Muscle of leg (tissue), 11 donors: ENCODE measurements around the gene SLC25A13. TPM values are rescaled to one million over a fixed set of nuclear protein-coding genes. Genes with fewer than 3 reads are reported as not detected.

ENCODE experiments used
- DNase-seq: peaks from one replicate; pipeline ENCODE4 v3.0.0; 2013
- H3K27ac ChIP-seq: one replicate; pipeline ENCODE4 v1.5.1; 2013; ENCODE audit warnings: mild to moderate bottlenecking, low read length, control low read depth
- H3K27me3 ChIP-seq: one replicate; pipeline ENCODE4 v1.6.1; 2013; ENCODE audit warnings: low read length; ENCODE audit not compliant: control insufficient read depth, insufficient read depth
- H3K36me3 ChIP-seq: one replicate; pipeline ENCODE4 v1.6.1; 2013; ENCODE audit warnings: low read length; ENCODE audit not compliant: control insufficient read depth, insufficient read depth
- H3K4me1 ChIP-seq: one replicate; pipeline ENCODE4 v1.6.1; 2013; ENCODE audit warnings: low read length; ENCODE audit not compliant: control insufficient read depth, insufficient read depth
- H3K4me3 ChIP-seq: one replicate; pipeline ENCODE4 v1.5.1; 2013; ENCODE audit warnings: low read length, control low read depth
- H3K9me3 ChIP-seq: replicated peaks from 2 replicates; pipeline ENCODE4 v1.6.1; 2013; ENCODE audit warnings: low read depth, low read length; ENCODE audit not compliant: control insufficient read depth
- WGBS: methylation state at CpG from one replicate; pipeline ENCODE4 v1.1.5; 2013; ENCODE audit warnings: missing lambda C conversion rate; ENCODE audit not compliant: insufficient coverage; 5-methylcytosine and 5-hydroxymethylcytosine counted together
- polyA plus RNA-seq, 8 donors: library from polyadenylated mRNA; unstranded; fragments of 120-200 nt; gene quantifications; one replicate each; pipeline versions ENCODE4 v1.2.1 to v1.2.3, GENCODE V29; 2013; ENCODE audit warnings: inconsistent platforms in 1 of 8, low replicate concordance in 1 of 8; ENCODE audit not compliant: insufficient read length in 8 of 8, insufficient read depth in 1 of 8
- total RNA-seq: library from RNA; stranded (reverse); fragments of 120-200 nt; gene quantifications from one replicate; pipeline ENCODE4 v1.2.4, GENCODE V29; 2013

SLC25A13 gene
- total and polyA plus RNA-seq, 9 donors: 9.4 to 13.8 (median 12.2) TPM

- Histone ChIP-seq H3K9me3 (no peaks in the 10 kb centered on the region), H3K27ac (no peak overlapping the region), H3K4me1 (no peaks in the 10 kb centered on the region), H3K36me3 (no peaks in the 10 kb centered on the region), H3K27me3 (no peaks in the 10 kb centered on the region), H3K4me3 (no peak overlapping the region)
- DNase-seq: no peak
- no CpG with 5 or more reads among the region's 1 CpG for WGBS
Measured at GRCh38 chr7:96282835-96283234, 39.1 kb downstream of the SLC25A13 start.

- 81% methylated on average over 3 of the region's 4 CpGs for WGBS
Measured at GRCh38 chr7:96277921-96278320, 44.0 kb downstream of the SLC25A13 start.

GRCh38 chr7:96276019-96276418 is 45.9 kb downstream of the SLC25A13 start:
- H3K9me3 ChIP-seq: no peaks in the 10 kb centered on the region
- DNase-seq: no peak
- no peaks in the 10 kb centered on the region for H3K27me3 ChIP-seq
- no peak overlapping the region for H3K27ac ChIP-seq
- H3K4me3 ChIP-seq: no peak overlapping the region
- no peaks in the 10 kb centered on the region for H3K4me1 ChIP-seq
- no CpG with 5 or more reads among the region's 2 CpGs for WGBS
- H3K36me3 ChIP-seq: no peaks in the 10 kb centered on the region

More at GRCh38 chr7:96277921-96278320, 44.0 kb downstream of the SLC25A13 start:
- no peak for DNase-seq
- H3K4me1 ChIP-seq: no peaks in the 10 kb centered on the region
- H3K27ac ChIP-seq: no peak overlapping the region
- no peaks in the 10 kb centered on the region for H3K9me3 ChIP-seq
- no peaks in the 10 kb centered on the region for H3K27me3 ChIP-seq
- no peaks in the 10 kb centered on the region for H3K36me3 ChIP-seq
- no peak overlapping the region for H3K4me3 ChIP-seq

- Histone ChIP-seq H3K4me1 (no peaks in the 10 kb centered on the region), H3K27me3 (no peaks in the 10 kb centered on the region), H3K36me3 (no peaks in the 10 kb centered on the region), H3K27ac (no peak overlapping the region), H3K9me3 (no peaks in the 10 kb centered on the region), H3K4me3 (no peak overlapping the region)
- peak; percentile 27 for DNase-seq
- no CpG with 5 or more reads among the region's 1 CpG for WGBS
Measured at GRCh38 chr7:96273716-96274115, 48.2 kb downstream of the SLC25A13 start.

GRCh38 chr7:96269246-96269994 is 52.5 kb downstream of the SLC25A13 start:
- WGBS: 96% methylated on average over 4 of the region's 5 CpGs
- no peak for DNase-seq
- Histone ChIP-seq H3K27me3 (no peaks in the 10 kb centered on the region), H3K27ac (no peak overlapping the region), H3K36me3 (no peaks in the 10 kb centered on the region), H3K4me3 (no peak overlapping the region), H3K4me1 (no peaks in the 10 kb centered on the region), H3K9me3 (no peaks in the 10 kb centered on the region)

GRCh38 chr7:96266580-96266979 is 55.3 kb downstream of the SLC25A13 start:
- WGBS: no CpG with 5 or more reads among the region's 1 CpG
- DNase-seq: no peak
- Histone ChIP-seq H3K4me1 (no peaks in the 10 kb centered on the region), H3K36me3 (no peaks in the 10 kb centered on the region), H3K27ac (no peak overlapping the region), H3K27me3 (no peaks in the 10 kb centered on the region), H3K4me3 (no peak overlapping the region), H3K9me3 (no peaks in the 10 kb centered on the region)

- no CpG with 5 or more reads among the region's 1 CpG for WGBS
- H3K4me1 ChIP-seq: no peaks in the 10 kb centered on the region
- DNase-seq: no peak
- H3K4me3 ChIP-seq: no peak overlapping the region
- no peak overlapping the region for H3K27ac ChIP-seq
- H3K36me3 ChIP-seq: no peaks in the 10 kb centered on the region
- no peaks in the 10 kb centered on the region for H3K9me3 ChIP-seq
- H3K27me3 ChIP-seq: no peaks in the 10 kb centered on the region
Measured at GRCh38 chr7:96266015-96266414, 55.9 kb downstream of the SLC25A13 start.

GRCh38 chr7:96253964-96254363 is 67.9 kb downstream of the SLC25A13 start:
- WGBS: no CpG with 5 or more reads among the region's 3 CpGs
- no peak overlapping the region for H3K4me3 ChIP-seq
- H3K4me1 ChIP-seq: no peaks in the 10 kb centered on the region
- no peaks in the 10 kb centered on the region for H3K27me3 ChIP-seq
- no peak for DNase-seq
- no peak overlapping the region for H3K27ac ChIP-seq
- no peaks in the 10 kb centered on the region for H3K36me3 ChIP-seq
- peaks cover 3% of the 10 kb centered on the region for H3K9me3 ChIP-seq

- Histone ChIP-seq H3K36me3 (no peaks in the 10 kb centered on the region), H3K4me1 (no peaks in the 10 kb centered on the region), H3K9me3 (peaks cover 3% of the 10 kb centered on the region), H3K4me3 (no peak overlapping the region), H3K27me3 (no peaks in the 10 kb centered on the region), H3K27ac (no peak overlapping the region)
- WGBS: 79% methylated on average over 2 of the region's 2 CpGs
- no peak for DNase-seq
Measured at GRCh38 chr7:96253441-96253840, 68.5 kb downstream of the SLC25A13 start.

GRCh38 chr7:96250776-96251361 is 71.0 kb downstream of the SLC25A13 start:
- peaks cover 3% of the 10 kb centered on the region for H3K9me3 ChIP-seq
- 83% methylated on average over 1 of the region's 7 CpGs for WGBS
- H3K36me3 ChIP-seq: no peaks in the 10 kb centered on the region
- no peaks in the 10 kb centered on the region for H3K4me1 ChIP-seq
- DNase-seq: no peak
- H3K27ac ChIP-seq: no peak overlapping the region
- H3K4me3 ChIP-seq: no peak overlapping the region
- no peaks in the 10 kb centered on the region for H3K27me3 ChIP-seq
